ENCODE results near the gene NOS2.
A peak's percentile ranks its signal among the peaks of the same experiment; 100 is the strongest.

NOS2 gene

GRCh38 chr17:27793168-27793905 lies 7.0 kb downstream of the NOS2 start:
- TF ChIP-seq, protein P1, sequence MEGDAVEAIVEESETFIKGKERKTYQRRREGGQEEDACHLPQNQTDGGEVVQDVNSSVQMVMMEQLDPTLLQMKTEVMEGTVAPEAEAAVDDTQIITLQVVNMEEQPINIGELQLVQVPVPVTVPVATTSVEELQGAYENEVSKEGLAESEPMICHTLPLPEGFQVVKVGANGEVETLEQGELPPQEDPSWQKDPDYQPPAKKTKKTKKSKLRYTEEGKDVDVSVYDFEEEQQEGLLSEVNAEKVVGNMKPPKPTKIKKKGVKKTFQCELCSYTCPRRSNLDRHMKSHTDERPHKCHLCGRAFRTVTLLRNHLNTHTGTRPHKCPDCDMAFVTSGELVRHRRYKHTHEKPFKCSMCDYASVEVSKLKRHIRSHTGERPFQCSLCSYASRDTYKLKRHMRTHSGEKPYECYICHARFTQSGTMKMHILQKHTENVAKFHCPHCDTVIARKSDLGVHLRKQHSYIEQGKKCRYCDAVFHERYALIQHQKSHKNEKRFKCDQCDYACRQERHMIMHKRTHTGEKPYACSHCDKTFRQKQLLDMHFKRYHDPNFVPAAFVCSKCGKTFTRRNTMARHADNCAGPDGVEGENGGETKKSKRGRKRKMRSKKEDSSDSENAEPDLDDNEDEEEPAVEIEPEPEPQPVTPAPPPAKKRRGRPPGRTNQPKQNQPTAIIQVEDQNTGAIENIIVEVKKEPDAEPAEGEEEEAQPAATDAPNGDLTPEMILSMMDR (IDR thresholded peaks at IDR 0.05), result no peak
- Histone ChIP-seq H3K4me3 (peak overlapping the region; percentile 63), H3K27ac (no peak overlapping the region)
- DNase-seq (ENCODE audit: low spot score), result no peak

DNA sequence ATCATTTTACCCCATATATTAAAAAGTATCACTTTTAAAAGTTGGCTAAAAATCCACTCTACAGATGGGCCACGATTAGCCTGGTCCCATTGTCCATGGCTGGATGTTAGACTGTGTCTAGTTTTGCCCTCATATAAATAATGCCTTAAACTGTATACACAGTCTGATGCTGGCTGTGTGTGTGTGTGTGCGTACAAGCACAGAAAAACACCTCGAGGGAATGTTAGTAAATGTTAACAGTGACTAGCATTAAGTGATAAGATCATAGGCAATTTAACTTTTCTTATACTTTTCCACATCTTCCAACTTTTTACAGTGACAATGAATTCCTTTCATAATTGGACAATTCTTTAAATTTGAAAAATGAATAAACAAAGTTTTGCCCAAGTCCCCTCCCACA lies 8.2 kb downstream of the NOS2 start:
- TF ChIP-seq, protein P1 (IDR thresholded peaks at IDR 0.05), result no peak
- Histone ChIP-seq H3K4me3 (no peak overlapping the region), H3K27ac (no peak overlapping the region)
- no peak for DNase-seq (ENCODE audit: low spot score)

DNA sequence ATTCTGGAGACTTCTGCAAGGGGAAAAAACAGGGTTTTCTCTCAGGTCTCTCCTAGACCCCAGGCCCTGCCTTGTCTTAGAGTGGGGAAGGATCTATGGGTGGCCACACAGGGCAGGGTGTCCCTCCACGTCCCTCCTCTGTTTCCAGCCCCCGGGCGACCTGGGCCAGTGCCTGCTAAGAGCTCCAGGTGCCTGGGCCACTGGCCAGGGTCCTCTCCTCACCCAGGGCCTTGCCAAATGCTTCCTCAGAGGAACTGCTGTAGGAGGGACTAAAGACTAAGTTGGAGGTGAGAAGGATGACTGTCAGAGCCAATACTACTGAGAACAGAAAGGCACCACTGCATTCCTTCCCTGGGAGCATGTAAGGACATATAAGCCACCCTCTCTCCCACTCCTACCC lies 11.4 kb downstream of the NOS2 start:
- TF ChIP-seq, protein P1 (IDR thresholded peaks at IDR 0.05), result no peak
- DNase-seq (ENCODE audit: low spot score), result no peak
- Histone ChIP-seq H3K4me3 (no peak overlapping the region), H3K27ac (no peak overlapping the region)

DNA sequence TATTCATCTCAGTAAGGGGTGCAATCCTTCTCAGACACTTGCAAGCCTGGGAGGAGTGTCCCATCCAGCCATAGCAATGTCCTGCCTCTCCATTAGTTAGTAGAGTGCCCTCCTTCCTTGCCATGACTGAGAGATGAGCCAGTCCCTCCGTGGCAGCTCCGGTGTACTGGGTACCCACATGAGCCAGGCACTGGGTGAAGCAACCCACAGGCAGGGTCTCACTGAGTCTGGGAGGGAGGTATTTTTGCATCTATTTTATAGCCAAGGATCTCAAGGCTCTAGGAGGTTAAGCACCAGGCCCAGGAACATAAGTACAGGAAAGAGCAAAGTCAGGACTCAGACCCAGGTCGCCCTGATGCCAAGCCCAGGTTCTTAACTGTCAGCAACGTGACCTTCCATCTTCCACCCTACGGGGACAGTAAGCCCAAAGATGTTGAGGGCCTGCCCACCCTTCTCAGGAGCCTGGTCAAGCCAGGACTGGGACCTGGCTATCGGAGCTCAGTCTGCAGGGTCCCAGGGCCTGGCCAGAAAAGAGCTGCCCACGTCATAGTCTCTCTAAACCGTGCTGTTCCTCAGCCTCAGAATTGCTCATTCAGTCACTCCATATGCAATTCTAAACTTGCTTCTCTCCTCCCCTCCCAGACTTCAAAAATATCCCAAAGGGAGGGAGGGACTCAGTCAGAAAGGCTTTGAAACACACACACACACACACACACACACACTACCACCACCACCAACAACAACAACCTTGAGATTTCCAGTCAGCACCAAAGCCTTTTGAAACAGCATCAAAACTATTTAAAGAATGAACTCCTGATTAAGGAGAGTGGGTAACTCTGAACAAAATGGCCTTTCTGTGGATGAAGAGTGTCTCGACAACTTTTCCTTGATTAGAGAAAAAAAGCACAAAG lies 16.6 kb downstream of the NOS2 start:
- DNase-seq (ENCODE audit: low spot score), result no peak
- TF ChIP-seq, protein P1 (IDR thresholded peaks at IDR 0.05), result no peak
- Histone ChIP-seq H3K4me3 (no peak overlapping the region), H3K27ac (no peak overlapping the region)

DNA sequence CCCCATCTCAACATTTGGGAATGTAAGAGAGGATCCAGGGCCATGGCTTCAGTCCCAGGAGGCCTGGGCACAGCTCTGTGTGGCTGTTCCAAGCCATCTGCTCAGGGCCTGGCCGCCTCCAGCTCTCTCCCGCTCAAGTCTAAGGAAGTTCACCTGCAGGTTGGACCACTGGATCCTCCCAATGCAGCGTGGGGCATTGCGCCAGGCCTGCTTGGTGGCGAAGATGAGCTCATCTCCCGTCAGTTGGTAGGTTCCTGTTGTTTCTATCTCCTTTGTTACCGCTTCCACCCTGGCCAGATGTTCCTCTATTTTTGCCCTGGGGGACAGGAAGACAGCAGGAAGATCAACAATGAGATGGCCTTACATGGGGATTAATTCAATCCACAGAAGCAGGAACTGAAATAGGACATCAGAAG lies 17.5 kb downstream of the NOS2 start:
- no peak for DNase-seq (ENCODE audit: low spot score)
- Histone ChIP-seq H3K4me3 (no peak overlapping the region), H3K27ac (no peak overlapping the region)
- TF ChIP-seq, protein P1 (IDR thresholded peaks at IDR 0.05), result no peak

GRCh38 chr17:27780828-27781404 lies 19.4 kb downstream of the NOS2 start:
- no peak for DNase-seq (ENCODE audit: low spot score)
- Histone ChIP-seq H3K27ac (no peak overlapping the region), H3K4me3 (no peak overlapping the region)
- TF ChIP-seq, protein P1 (IDR thresholded peaks at IDR 0.05), result no peak
